Esophagus squamous epithelium (tissue), 4 donors: ENCODE data around the gene PTGER2.

Experiments
- POLR2A ChIP-seq, 4 donors: fragments of 450-650 bp; IDR thresholded peaks; one replicate each; pipeline ENCODE4 v1.6.1; 2017; ENCODE audit warnings: antibody characterized with exemption in 4 of 4, mild to moderate bottlenecking in 4 of 4, moderate library complexity in 3 of 4
- TF ChIP-seq, protein P1 (sequence below), 6 experiments: fragments of 450-650 bp in 4 of 6; fragments of 200-600 bp in 2 of 6; sonication (generic) in 2 of 6; IDR thresholded peaks; one replicate each; pipeline ENCODE4 v1.5.1; 2016 to 2019; ENCODE audit warnings: antibody characterized with exemption in 6 of 6, mild to moderate bottlenecking in 4 of 6, moderate library complexity in 4 of 6

DNA sequence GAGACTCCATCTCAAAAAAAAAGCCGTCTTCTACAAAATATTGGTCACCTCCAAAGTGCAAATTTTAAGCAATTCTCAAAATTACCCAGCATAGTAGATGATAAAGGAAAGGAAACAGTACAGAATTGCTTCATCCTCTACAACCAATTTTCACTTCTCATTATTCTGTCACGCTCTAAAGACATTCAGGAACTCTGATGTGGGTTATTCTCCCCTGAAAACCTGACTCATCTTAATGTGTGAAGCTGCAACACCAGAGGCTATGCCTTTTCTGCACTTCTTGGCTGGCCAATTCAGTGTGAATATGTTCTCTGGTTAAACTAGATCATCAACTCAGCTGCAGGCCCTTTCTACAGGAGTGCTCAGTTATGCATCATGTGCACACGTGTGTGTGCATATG, 11.0 kb downstream of the PTGER2 start:
- TF ChIP-seq, protein P1, sequence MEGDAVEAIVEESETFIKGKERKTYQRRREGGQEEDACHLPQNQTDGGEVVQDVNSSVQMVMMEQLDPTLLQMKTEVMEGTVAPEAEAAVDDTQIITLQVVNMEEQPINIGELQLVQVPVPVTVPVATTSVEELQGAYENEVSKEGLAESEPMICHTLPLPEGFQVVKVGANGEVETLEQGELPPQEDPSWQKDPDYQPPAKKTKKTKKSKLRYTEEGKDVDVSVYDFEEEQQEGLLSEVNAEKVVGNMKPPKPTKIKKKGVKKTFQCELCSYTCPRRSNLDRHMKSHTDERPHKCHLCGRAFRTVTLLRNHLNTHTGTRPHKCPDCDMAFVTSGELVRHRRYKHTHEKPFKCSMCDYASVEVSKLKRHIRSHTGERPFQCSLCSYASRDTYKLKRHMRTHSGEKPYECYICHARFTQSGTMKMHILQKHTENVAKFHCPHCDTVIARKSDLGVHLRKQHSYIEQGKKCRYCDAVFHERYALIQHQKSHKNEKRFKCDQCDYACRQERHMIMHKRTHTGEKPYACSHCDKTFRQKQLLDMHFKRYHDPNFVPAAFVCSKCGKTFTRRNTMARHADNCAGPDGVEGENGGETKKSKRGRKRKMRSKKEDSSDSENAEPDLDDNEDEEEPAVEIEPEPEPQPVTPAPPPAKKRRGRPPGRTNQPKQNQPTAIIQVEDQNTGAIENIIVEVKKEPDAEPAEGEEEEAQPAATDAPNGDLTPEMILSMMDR (IDR thresholded peaks at IDR 0.05), result no peak
- TF ChIP-seq POLR2A (IDR thresholded peaks at IDR 0.05), result no peak
